ENCODE measurements around the gene BET1L.
"Not testable (repeated sequence)": the region's sequence is repeated elsewhere in the genome, so short reads cannot be mapped to it uniquely, and the experiment has no call there.

Gene BET1L

GRCh38 chr11:225734-226453 lies 18.7 kb upstream of the BET1L start:
- DNase-seq, result peak; percentile 7

- no peak for DNase-seq
Measured at GRCh38 chr11:224424-224823, 17.2 kb upstream of the BET1L start.

GRCh38 chr11:223884-224283 lies 16.7 kb upstream of the BET1L start:
- DNase-seq, result no peak

- DNase-seq, result no peak
Measured at GRCh38 chr11:223026-223789, 16.0 kb upstream of the BET1L start.

GRCh38 chr11:221998-222789 lies 15.0 kb upstream of the BET1L start:
- no peak for DNase-seq

- DNase-seq, result no peak
Measured at GRCh38 chr11:221539-221938, 14.3 kb upstream of the BET1L start.

GRCh38 chr11:220641-221215 lies 13.5 kb upstream of the BET1L start:
- DNase-seq, result not testable (repeated sequence)

- no peak for DNase-seq
Measured at GRCh38 chr11:218815-219593, 11.8 kb upstream of the BET1L start.

- no peak for DNase-seq
Measured at GRCh38 chr11:217704-218103, 10.5 kb upstream of the BET1L start.

GRCh38 chr11:216081-216974 lies 9.1 kb upstream of the BET1L start:
- no peak for DNase-seq

GRCh38 chr11:215581-216037 lies 8.4 kb upstream of the BET1L start:
- DNase-seq, result no peak

- DNase-seq, result no peak
Measured at GRCh38 chr11:214083-214482, 6.9 kb upstream of the BET1L start.

- no peak for DNase-seq
Measured at GRCh38 chr11:213111-213510, 5.9 kb upstream of the BET1L start.

- DNase-seq, result no peak
Measured at GRCh38 chr11:212150-213100, 5.2 kb upstream of the BET1L start.

GRCh38 chr11:211741-212140 lies 4.5 kb upstream of the BET1L start:
- no peak for DNase-seq

- DNase-seq, result no peak
Measured at GRCh38 chr11:211295-211694, 4.1 kb upstream of the BET1L start.

- no peak for DNase-seq
Measured at GRCh38 chr11:210803-211180, 3.6 kb upstream of the BET1L start.

- no peak for DNase-seq
Measured at GRCh38 chr11:210122-210802, 3.1 kb upstream of the BET1L start.

Data from DMS79 (cell line).